ENCODE measurements around the gene PAEP.

Gene PAEP

GRCh38 chr9:135590486-135591079, 29.0 kb downstream of the PAEP start:
- no peak for TF ChIP-seq CTCF (IDR thresholded peaks at IDR 0.05; ENCODE audit: insufficient read depth, low read length, missing control alignments)
- DNase-seq (ENCODE audit: low read depth, low spot score), result no peak
- CTCF ChIA-PET, result interaction anchor here (2.3 kb wide), 1 partner anchor 11 kb away, joined by 12 read pairs; no protein-coding TSS in a partner anchor

GRCh38 chr9:135591506-135592330, 30.2 kb downstream of the PAEP start:
- TF ChIP-seq CTCF (IDR thresholded peaks at IDR 0.05; ENCODE audit: insufficient read depth, low read length, missing control alignments), result no peak
- no peak overlapping the region for H3K4me3 ChIP-seq (ENCODE audit: low read depth, low read length)
- ChIA-PET CTCF (interaction anchor here (2.3 kb wide), 1 partner anchor 10 kb away, joined by 12 read pairs; no protein-coding TSS in a partner anchor), POLR2A (no interaction called here)
- DNase-seq (ENCODE audit: low read depth, low spot score), result no peak

More at GRCh38 chr9:135590486-135591079, 29.0 kb downstream of the PAEP start:
- H3K4me3 ChIP-seq (ENCODE audit: low read depth, low read length), result no peak overlapping the region
- POLR2A ChIA-PET, result no interaction called here

- CTCF ChIA-PET, result interaction anchor here (0.9 to 2.3 kb wide), 2 partner anchors 9 to 22 kb away, joined by 3 to 12 read pairs; no protein-coding TSS in a partner anchor
Measured at GRCh38 chr9:135592331-135592590, 30.7 kb downstream of the PAEP start.

GRCh38 chr9:135592625-135593024, 31.1 kb downstream of the PAEP start:
- POLR2A ChIA-PET, result no interaction called here
- no peak overlapping the region for H3K4me3 ChIP-seq (ENCODE audit: low read depth, low read length)
- no peak for DNase-seq (ENCODE audit: low read depth, low spot score)
- TF ChIP-seq CTCF (IDR thresholded peaks at IDR 0.05; ENCODE audit: insufficient read depth, low read length, missing control alignments), result no peak
- CTCF ChIA-PET, result interaction anchor here (0.9 to 2.3 kb wide), 2 partner anchors 9 to 22 kb away, joined by 3 to 12 read pairs; no protein-coding TSS in a partner anchor

More at GRCh38 chr9:135592331-135592590, 30.7 kb downstream of the PAEP start:
- TF ChIP-seq CTCF (IDR thresholded peaks at IDR 0.05; ENCODE audit: insufficient read depth, low read length, missing control alignments), result no peak
- H3K4me3 ChIP-seq (ENCODE audit: low read depth, low read length), result no peak overlapping the region
- no peak for DNase-seq (ENCODE audit: low read depth, low spot score)
- POLR2A ChIA-PET, result no interaction called here

GRCh38 chr9:135596211-135596610, 34.7 kb downstream of the PAEP start:
- DNase-seq (ENCODE audit: low read depth, low spot score), result no peak
- ChIA-PET POLR2A (no interaction called here), CTCF (interaction anchor here (1.5 kb wide), 1 partner anchor 8 kb away, joined by 5 read pairs; no protein-coding TSS in a partner anchor)
- no peak overlapping the region for H3K4me3 ChIP-seq (ENCODE audit: low read depth, low read length)
- no peak for TF ChIP-seq CTCF (IDR thresholded peaks at IDR 0.05; ENCODE audit: insufficient read depth, low read length, missing control alignments)

- no peak for DNase-seq (ENCODE audit: low read depth, low spot score)
- H3K4me3 ChIP-seq (ENCODE audit: low read depth, low read length), result no peak overlapping the region
- CTCF ChIA-PET, result interaction anchor here (0.7 to 4.0 kb wide), 12 partner anchors 9 to 667 kb away, joined by 3 to 23 read pairs (median 5); no protein-coding TSS in a partner anchor
- no peak for TF ChIP-seq CTCF (IDR thresholded peaks at IDR 0.05; ENCODE audit: insufficient read depth, low read length, missing control alignments)
- POLR2A ChIA-PET, result no interaction called here
Measured at GRCh38 chr9:135600296-135600817, 38.8 kb downstream of the PAEP start.
